ENCODE data around the gene SBK2.

DNA sequence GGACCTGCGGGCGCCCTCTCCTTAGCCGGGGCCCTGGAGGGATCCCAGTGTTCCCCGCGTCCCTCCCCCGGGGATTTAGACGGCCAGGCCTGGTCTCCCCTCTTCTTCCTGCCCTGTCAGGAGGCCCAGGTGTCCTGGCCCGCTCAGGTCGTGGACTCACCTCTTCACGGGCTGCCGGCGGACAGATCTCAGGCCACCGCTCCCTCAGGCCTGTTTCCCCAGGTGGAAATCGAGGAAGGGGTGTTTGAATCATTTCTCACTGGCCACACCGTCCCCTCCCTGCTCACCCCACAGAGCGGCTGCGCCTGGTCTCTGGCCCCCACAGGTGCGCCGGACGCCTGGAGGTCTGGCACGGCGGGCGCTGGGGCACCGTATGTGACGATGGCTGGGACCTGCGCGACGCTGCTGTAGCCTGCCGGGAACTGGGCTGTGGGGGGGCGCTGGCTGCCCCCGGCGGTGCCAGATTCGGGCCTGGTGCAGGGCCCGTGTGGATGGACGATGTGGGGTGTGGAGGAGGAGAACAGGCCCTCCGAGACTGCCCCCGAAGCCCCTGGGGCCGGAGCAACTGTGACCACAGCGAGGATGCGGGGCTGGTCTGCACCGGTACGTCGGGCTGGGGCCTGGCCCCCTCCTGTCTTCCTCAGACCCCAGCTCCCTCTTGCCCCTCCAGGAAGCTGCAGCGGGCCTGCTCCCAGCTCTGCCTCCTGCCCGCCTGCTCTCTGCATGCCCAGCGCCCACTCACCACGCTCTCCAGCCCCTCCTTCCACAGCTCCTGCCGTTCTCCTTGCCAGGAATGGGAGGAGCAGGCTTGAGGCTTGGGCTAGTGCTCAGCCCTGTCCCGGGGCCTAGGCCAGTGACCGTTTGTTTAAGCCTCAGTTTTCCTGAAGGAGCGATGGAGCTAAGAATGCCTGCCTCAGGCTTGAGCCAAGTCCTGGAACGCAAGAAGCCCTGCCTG lies 46.2 kb downstream of the SBK2 start:
- no peak for TF ChIP-seq JUND (IDR thresholded peaks at IDR 0.05)
- no peak for TF ChIP-seq TAF1 (IDR thresholded peaks at IDR 0.05; ENCODE audit: borderline replicate concordance, low read depth, low read length)
- TF ChIP-seq POLR2AphosphoS5 (IDR thresholded peaks at IDR 0.05; ENCODE audit: low read depth, low read length), result no peak
- no peak for TF ChIP-seq EP300 (IDR thresholded peaks at IDR 0.05; ENCODE audit: borderline replicate concordance in 1 of 2, low read depth in 1 of 2, low read length in 1 of 2)
- TF ChIP-seq RAD21 (IDR thresholded peaks at IDR 0.05; ENCODE audit: low read length), result no peak
- TF ChIP-seq, protein P1, sequence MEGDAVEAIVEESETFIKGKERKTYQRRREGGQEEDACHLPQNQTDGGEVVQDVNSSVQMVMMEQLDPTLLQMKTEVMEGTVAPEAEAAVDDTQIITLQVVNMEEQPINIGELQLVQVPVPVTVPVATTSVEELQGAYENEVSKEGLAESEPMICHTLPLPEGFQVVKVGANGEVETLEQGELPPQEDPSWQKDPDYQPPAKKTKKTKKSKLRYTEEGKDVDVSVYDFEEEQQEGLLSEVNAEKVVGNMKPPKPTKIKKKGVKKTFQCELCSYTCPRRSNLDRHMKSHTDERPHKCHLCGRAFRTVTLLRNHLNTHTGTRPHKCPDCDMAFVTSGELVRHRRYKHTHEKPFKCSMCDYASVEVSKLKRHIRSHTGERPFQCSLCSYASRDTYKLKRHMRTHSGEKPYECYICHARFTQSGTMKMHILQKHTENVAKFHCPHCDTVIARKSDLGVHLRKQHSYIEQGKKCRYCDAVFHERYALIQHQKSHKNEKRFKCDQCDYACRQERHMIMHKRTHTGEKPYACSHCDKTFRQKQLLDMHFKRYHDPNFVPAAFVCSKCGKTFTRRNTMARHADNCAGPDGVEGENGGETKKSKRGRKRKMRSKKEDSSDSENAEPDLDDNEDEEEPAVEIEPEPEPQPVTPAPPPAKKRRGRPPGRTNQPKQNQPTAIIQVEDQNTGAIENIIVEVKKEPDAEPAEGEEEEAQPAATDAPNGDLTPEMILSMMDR (IDR thresholded peaks at IDR 0.05), result no peak
- TF ChIP-seq YY1 (IDR thresholded peaks at IDR 0.05; ENCODE audit: low read depth), result no peak
- TF ChIP-seq TCF12 (IDR thresholded peaks at IDR 0.05), result no peak
